ENCODE results near the gene SNED1.

SNED1 gene

DNA sequence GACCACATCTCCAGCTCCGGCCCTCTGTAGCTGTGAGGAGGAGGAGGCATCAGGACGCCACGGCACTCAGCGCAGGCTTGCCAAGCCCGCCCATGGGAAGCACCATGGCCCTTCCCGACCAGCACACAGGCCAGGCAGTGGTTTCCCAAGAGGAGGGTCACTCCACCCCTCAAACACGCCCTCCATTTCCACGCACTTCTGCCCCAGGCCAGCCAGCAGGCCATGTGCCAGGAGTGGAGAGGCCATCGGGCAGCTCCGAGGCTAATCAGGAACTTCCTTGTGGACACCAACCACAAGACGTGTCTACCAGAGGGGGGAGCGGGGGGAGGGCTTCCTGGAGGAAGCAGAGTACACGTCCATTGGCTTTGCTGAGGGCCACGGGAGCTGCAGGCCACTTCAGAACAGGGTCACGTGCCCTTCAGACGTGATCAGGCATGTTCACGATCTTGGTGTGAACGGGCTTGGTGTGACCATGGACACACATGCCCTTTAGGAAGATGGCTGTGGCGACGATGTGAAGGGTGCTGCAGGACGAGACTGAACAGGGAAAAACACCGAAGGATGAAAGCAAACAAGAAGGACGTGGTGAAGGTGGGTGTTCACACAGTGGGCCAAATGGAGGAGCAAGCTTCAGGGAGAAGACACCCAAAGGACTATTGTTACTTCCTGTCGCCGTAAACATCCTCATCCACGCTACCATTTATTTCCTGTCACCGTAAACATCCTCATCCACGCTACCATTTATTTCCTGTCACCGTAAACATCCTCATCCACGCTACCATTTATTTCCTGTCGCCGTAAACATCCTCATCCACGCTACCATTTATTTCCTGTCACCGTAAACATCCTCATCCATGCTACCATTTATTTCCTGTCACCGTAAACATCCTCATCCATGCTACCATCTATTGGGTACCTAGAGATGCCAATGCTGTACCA is 110.1 kb downstream of the SNED1 start:
- Histone ChIP-seq H3K27ac (no peak overlapping the region), H3K4me3 (IDR thresholded peaks at IDR 0.05; ENCODE audit: insufficient read depth, low read depth, low read length) (no peak overlapping the region), H3K9ac (no peak overlapping the region), H4K20me1 (ENCODE audit: insufficient read depth) (no peaks in the 10 kb centered on the region), H3K4me2 (no peak overlapping the region), H3K4me1 (ENCODE audit: low read depth, poor library complexity, severe bottlenecking) (peaks cover 4% of the 10 kb centered on the region), H2AFZ (ENCODE audit: low read depth) (no peak overlapping the region), H3K79me2 (ENCODE audit: insufficient read depth, low read depth) (no peaks in the 10 kb centered on the region), H3K36me3 (ENCODE audit: insufficient read depth) (no peaks in the 10 kb centered on the region), H3K27me3 (ENCODE audit: insufficient read depth, low read depth) (no peaks in the 10 kb centered on the region)
- TF ChIP-seq, protein P1, sequence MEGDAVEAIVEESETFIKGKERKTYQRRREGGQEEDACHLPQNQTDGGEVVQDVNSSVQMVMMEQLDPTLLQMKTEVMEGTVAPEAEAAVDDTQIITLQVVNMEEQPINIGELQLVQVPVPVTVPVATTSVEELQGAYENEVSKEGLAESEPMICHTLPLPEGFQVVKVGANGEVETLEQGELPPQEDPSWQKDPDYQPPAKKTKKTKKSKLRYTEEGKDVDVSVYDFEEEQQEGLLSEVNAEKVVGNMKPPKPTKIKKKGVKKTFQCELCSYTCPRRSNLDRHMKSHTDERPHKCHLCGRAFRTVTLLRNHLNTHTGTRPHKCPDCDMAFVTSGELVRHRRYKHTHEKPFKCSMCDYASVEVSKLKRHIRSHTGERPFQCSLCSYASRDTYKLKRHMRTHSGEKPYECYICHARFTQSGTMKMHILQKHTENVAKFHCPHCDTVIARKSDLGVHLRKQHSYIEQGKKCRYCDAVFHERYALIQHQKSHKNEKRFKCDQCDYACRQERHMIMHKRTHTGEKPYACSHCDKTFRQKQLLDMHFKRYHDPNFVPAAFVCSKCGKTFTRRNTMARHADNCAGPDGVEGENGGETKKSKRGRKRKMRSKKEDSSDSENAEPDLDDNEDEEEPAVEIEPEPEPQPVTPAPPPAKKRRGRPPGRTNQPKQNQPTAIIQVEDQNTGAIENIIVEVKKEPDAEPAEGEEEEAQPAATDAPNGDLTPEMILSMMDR (conservative IDR thresholded peaks at IDR 0.05; ENCODE audit: low read depth, low read length): no peak

DNA sequence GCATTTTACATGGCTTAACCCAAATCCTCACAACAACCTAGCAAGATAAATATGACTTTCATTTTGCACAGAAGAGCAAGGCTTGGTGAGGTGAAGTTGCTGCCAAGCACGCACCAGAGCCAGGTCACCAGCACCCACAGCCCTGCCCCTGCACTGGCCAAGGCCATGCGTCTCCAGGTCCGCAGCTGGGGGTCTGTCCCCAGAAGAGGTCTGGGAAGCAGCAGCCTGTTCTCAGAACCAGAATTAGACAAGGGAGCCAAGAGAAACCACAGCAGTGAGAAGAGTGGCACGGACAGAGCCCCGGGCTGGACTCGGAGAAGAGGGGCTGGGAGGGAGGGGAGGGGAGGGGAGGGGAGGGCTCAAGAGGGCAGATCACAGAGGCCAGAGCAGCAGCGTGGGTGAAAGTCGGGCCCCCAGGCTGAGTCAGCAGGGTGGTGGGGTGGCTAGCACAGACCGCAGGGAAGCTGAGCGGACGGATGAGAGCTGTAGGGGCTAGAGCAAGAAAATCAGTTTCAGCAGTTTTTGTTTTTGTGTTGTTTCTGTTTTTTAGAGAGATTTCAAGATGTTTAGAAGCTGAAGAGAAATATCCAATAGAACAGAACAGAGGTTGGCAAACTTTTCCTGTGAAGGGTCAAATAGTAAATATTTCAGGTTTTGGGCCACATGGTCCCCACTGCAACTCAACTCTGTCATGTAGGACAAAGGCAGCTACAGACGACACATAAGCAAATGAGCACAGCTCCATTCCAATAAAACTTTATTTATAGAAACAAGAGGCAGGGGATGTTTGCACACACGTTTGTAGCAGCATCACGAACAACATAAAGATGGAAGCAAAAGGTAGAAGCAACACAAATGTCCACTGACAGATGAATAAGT is 111.0 kb downstream of the SNED1 start:
- TF ChIP-seq, protein P1 (conservative IDR thresholded peaks at IDR 0.05; ENCODE audit: low read depth, low read length): no peak
- Histone ChIP-seq H3K36me3 (ENCODE audit: insufficient read depth) (no peaks in the 10 kb centered on the region), H3K27ac (no peak overlapping the region), H3K4me2 (no peak overlapping the region), H3K4me3 (IDR thresholded peaks at IDR 0.05; ENCODE audit: insufficient read depth, low read depth, low read length) (no peak overlapping the region), H3K79me2 (ENCODE audit: insufficient read depth, low read depth) (no peaks in the 10 kb centered on the region), H3K9ac (no peak overlapping the region), H3K4me1 (ENCODE audit: low read depth, poor library complexity, severe bottlenecking) (no peaks in the 10 kb centered on the region), H2AFZ (ENCODE audit: low read depth) (no peak overlapping the region), H3K27me3 (ENCODE audit: insufficient read depth, low read depth) (no peaks in the 10 kb centered on the region), H4K20me1 (ENCODE audit: insufficient read depth) (no peaks in the 10 kb centered on the region)

DNA sequence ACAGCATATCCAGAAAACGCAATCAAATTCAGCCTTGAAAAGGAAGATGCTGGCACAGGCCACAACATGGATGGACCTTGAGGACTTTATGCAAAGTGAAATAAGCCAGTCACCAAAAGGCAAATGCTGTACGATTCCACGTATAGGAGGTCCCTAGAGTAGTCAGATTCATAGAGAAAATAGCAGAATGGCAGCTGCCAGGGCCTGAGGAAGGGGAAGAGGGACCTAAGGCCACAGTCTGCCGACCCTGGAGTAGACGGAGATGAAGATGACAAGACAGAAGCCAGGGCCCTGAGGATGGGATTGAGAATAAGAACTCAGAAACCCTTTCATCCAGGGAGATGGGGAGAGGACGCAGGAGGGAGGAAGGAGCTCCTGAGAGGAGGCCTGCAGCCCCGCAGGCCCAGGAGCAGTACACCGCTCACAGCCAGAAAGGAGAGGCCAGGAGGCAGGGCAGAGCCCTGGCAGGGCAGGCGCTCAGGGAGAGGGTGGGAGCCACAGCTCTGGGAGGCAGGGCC is 111.7 kb downstream of the SNED1 start:
- Histone ChIP-seq H3K36me3 (ENCODE audit: insufficient read depth) (no peaks in the 10 kb centered on the region; the same call in 1 of the 2 replicates), H2AFZ (ENCODE audit: low read depth) (no peak overlapping the region), H3K79me2 (ENCODE audit: insufficient read depth, low read depth) (no peaks in the 10 kb centered on the region), H4K20me1 (ENCODE audit: insufficient read depth) (no peaks in the 10 kb centered on the region), H3K4me3 (IDR thresholded peaks at IDR 0.05; ENCODE audit: insufficient read depth, low read depth, low read length) (no peak overlapping the region), H3K4me1 (ENCODE audit: low read depth, poor library complexity, severe bottlenecking) (no peaks in the 10 kb centered on the region), H3K4me2 (no peak overlapping the region), H3K27me3 (ENCODE audit: insufficient read depth, low read depth) (no peaks in the 10 kb centered on the region), H3K9ac (no peak overlapping the region), H3K27ac (no peak overlapping the region)
- TF ChIP-seq, protein P1 (conservative IDR thresholded peaks at IDR 0.05; ENCODE audit: low read depth, low read length): no peak

DNA sequence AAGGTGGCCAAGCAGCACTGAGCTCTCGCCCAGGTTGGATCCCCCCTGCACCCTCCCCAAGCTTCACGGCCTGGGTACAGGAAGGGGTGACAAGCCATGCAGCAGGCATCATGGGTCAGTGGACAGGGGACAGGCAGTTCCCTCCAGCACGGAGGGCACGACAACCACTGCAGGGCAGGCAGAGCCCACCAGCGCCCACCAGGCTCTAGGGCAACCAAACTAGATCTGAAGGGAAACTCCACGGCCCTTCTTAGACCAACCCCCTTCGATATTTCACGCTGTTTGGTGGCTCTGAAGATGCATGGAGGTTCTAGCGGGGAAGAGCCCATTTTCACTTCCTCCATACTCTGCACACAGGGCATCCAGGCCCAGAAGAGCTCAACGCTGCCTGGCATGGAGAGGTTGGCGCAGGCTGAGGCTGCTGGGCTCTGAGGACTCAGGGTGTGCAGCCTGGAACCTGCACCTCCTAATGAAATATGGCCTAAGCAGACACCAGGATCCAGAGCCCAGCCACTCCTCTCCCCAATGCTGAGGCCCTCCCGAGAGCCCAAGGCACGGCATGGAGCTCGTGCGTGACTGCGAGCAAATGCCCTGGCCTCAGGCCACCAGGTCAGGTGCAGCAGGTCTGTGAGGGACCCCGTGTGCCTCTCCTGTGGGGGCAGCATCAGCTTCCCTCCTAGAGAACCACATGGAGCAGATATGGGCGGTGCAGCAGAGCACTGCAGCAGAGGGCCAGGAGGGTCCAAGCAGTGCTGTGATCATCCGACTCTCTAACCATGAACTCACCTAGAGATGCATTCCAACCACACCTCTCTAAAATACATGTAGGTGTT is 112.4 kb downstream of the SNED1 start:
- no peak overlapping the region for H2AFZ ChIP-seq (ENCODE audit: low read depth)
- no peaks in the 10 kb centered on the region; the same call in 1 of the 2 replicates for H3K36me3 ChIP-seq (ENCODE audit: insufficient read depth)
- H3K79me2 ChIP-seq (ENCODE audit: insufficient read depth, low read depth): no peaks in the 10 kb centered on the region
- H3K27ac ChIP-seq: no peak overlapping the region
- no peaks in the 10 kb centered on the region for H3K27me3 ChIP-seq (ENCODE audit: insufficient read depth, low read depth)
- TF ChIP-seq, protein P1 (conservative IDR thresholded peaks at IDR 0.05; ENCODE audit: low read depth, low read length): no peak
- no peak overlapping the region for H3K4me2 ChIP-seq
- H3K4me1 ChIP-seq (ENCODE audit: low read depth, poor library complexity, severe bottlenecking): no peaks in the 10 kb centered on the region
- no peak overlapping the region for H3K9ac ChIP-seq
- no peak overlapping the region for H3K4me3 ChIP-seq (IDR thresholded peaks at IDR 0.05; ENCODE audit: insufficient read depth, low read depth, low read length)
- H4K20me1 ChIP-seq (ENCODE audit: insufficient read depth): no peaks in the 10 kb centered on the region
